Osteocyte (in vitro differentiated cells): ENCODE data around the gene PRDM12. TPM values are rescaled to one million over a fixed set of nuclear protein-coding genes. Genes with fewer than 3 reads are reported as not detected.

ENCODE experiments used
- DNase-seq: peaks from one replicate; pipeline ENCODE4 v3.0.0; 2021; ENCODE audit warnings: mixed read lengths; ENCODE audit not compliant: unreplicated experiment; ENCODE audit errors: extremely low spot score
- H3K27ac Mint-ChIP-seq: one replicate; pipeline ENCODE4 v1.8.0; 2021; ENCODE audit warnings: mild to moderate bottlenecking, mixed read lengths; ENCODE audit not compliant: unreplicated experiment
- H3K27me3 Mint-ChIP-seq: one replicate; pipeline ENCODE4 v1.8.0; 2021; ENCODE audit warnings: mixed read lengths; ENCODE audit not compliant: unreplicated experiment
- H3K36me3 Mint-ChIP-seq: one replicate; pipeline ENCODE4 v1.8.0; 2021; ENCODE audit warnings: mixed read lengths; ENCODE audit not compliant: unreplicated experiment
- H3K4me1 Mint-ChIP-seq: one replicate; pipeline ENCODE4 v1.8.0; 2021; ENCODE audit warnings: mixed read lengths; ENCODE audit not compliant: unreplicated experiment
- H3K4me3 Mint-ChIP-seq: one replicate; pipeline ENCODE4 v1.8.0; 2021; ENCODE audit warnings: mild to moderate bottlenecking, moderate library complexity, mixed read lengths; ENCODE audit not compliant: unreplicated experiment
- H3K9me3 Mint-ChIP-seq: one replicate; pipeline ENCODE4 v1.8.0; 2021; ENCODE audit warnings: mixed read lengths; ENCODE audit not compliant: unreplicated experiment
- CTCF ChIP-seq: fragments of 200-600 bp; sonication (generic); IDR thresholded peaks from 2 replicates; pipeline ENCODE4 v1.5.0; 2021; ENCODE audit warnings: antibody characterized with exemption, mild to moderate bottlenecking, moderate library complexity
- total RNA-seq: library from RNA; stranded (reverse); gene quantifications from 2 replicates; pipeline ENCODE4 v1.2.1, GENCODE V29; 2021

The PRDM12 gene
- total RNA-seq, 1 donor from 2014 or later = not detected

- peaks cover 37% of the 10 kb centered on the region for H3K36me3 Mint-ChIP-seq
- no peak for DNase-seq
- no peak overlapping the region for H3K27ac Mint-ChIP-seq
- no peaks in the 10 kb centered on the region for H3K9me3 Mint-ChIP-seq
- H3K4me1 Mint-ChIP-seq = no peaks in the 10 kb centered on the region
- no peaks in the 10 kb centered on the region for H3K27me3 Mint-ChIP-seq
- no peak for TF ChIP-seq CTCF
- H3K4me3 Mint-ChIP-seq = no peak overlapping the region
These were observed 34.3 kb upstream of the PRDM12 start for GRCh38 chr9:130630071-130630450.

- H3K36me3 Mint-ChIP-seq = peaks cover 39% of the 10 kb centered on the region
- DNase-seq = no peak
These were observed 33.7 kb upstream of the PRDM12 start for GRCh38 chr9:130630506-130631330.

GRCh38 chr9:130631331-130632080 lies 32.9 kb upstream of the PRDM12 start:
- no peak for TF ChIP-seq CTCF
- no peak for DNase-seq
- Mint-ChIP-seq H3K27me3 (no peaks in the 10 kb centered on the region), H3K36me3 (peaks cover 36% of the 10 kb centered on the region), H3K4me3 (no peak overlapping the region), H3K4me1 (no peaks in the 10 kb centered on the region), H3K27ac (no peak overlapping the region), H3K9me3 (no peaks in the 10 kb centered on the region)

More at GRCh38 chr9:130630506-130631330, 33.7 kb upstream of the PRDM12 start:
- H3K9me3 Mint-ChIP-seq = no peaks in the 10 kb centered on the region
- no peaks in the 10 kb centered on the region for H3K27me3 Mint-ChIP-seq
- no peak overlapping the region for H3K27ac Mint-ChIP-seq
- TF ChIP-seq CTCF = no peak
- H3K4me1 Mint-ChIP-seq = no peaks in the 10 kb centered on the region
- no peak overlapping the region for H3K4me3 Mint-ChIP-seq

GRCh38 chr9:130632081-130632710 lies 32.2 kb upstream of the PRDM12 start:
- Mint-ChIP-seq H3K4me1 (no peaks in the 10 kb centered on the region), H3K27me3 (no peaks in the 10 kb centered on the region), H3K9me3 (no peaks in the 10 kb centered on the region), H3K4me3 (no peak overlapping the region), H3K36me3 (peaks cover 33% of the 10 kb centered on the region), H3K27ac (no peak overlapping the region)
- TF ChIP-seq CTCF = no peak
- DNase-seq = no peak

GRCh38 chr9:130632841-130633240 lies 31.6 kb upstream of the PRDM12 start:
- Mint-ChIP-seq H3K9me3 (no peaks in the 10 kb centered on the region), H3K4me3 (no peak overlapping the region), H3K27ac (no peak overlapping the region), H3K27me3 (no peaks in the 10 kb centered on the region), H3K4me1 (no peaks in the 10 kb centered on the region), H3K36me3 (peaks cover 30% of the 10 kb centered on the region)
- no peak for DNase-seq
- TF ChIP-seq CTCF = no peak
